GM13977 (cell line): Measurements from ENCODE around the gene CYSRT1.
"Not testable (repeated sequence)": the region's sequence is repeated elsewhere in the genome, so short reads cannot be mapped to it uniquely, and the experiment has no call there.

Source experiments
- DNase-seq: peaks from one replicate; pipeline ENCODE4 v3.0.0; 2012; ENCODE audit warnings: low spot score
- in situ Hi-C: fragments of 300-500 bp; cut with MboI; formaldehyde crosslinking; loops from one replicate; pipeline ENCODE4 v1.12.0; 2022; ENCODE audit warnings: low sequenced_read_pairs, low pct_unique_long_range_greater_than_20kb, mixed read lengths, inconsistent platforms; ENCODE audit not compliant: unreplicated experiment
- TF ChIP-seq, protein P1 (sequence below): IDR thresholded peaks from 2 replicates; pipeline ENCODE4 v1.5.1; 2012; ENCODE audit warnings: mild to moderate bottlenecking, control low read depth; ENCODE audit not compliant: insufficient read depth; ENCODE audit errors: extremely low read depth, missing control alignments

Gene CYSRT1

DNA sequence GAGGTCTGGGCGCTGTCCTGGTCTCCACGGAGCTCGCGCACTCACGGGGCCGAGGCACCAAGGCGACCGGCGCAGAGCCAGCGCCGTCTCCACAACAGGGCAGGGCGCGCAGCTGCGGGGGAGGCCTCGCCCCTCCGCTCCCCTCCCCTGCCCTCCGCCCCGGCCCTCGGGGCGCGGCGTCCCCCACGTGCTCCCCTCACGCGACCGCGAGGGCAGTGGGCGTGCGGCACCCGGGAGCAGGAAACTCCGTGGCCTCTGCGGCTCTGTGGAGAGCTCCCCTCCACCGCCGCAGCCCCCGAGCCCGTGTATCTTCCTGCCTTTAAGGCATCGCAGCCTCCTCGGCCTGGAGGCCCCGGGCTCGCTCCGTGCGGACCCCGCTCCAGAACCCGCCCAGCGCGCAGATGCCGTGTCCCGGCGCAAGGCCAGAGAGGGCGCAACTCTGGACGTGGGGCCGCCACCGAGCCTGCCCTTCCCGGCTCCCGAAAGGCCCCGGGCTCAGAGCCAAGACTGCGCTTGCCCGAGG is 15.4 kb downstream of the CYSRT1 start:
- TF ChIP-seq, protein P1, sequence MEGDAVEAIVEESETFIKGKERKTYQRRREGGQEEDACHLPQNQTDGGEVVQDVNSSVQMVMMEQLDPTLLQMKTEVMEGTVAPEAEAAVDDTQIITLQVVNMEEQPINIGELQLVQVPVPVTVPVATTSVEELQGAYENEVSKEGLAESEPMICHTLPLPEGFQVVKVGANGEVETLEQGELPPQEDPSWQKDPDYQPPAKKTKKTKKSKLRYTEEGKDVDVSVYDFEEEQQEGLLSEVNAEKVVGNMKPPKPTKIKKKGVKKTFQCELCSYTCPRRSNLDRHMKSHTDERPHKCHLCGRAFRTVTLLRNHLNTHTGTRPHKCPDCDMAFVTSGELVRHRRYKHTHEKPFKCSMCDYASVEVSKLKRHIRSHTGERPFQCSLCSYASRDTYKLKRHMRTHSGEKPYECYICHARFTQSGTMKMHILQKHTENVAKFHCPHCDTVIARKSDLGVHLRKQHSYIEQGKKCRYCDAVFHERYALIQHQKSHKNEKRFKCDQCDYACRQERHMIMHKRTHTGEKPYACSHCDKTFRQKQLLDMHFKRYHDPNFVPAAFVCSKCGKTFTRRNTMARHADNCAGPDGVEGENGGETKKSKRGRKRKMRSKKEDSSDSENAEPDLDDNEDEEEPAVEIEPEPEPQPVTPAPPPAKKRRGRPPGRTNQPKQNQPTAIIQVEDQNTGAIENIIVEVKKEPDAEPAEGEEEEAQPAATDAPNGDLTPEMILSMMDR: peak; percentile 36
- DNase-seq: peak; percentile 80
- in situ Hi-C loops: no loop called here

DNA sequence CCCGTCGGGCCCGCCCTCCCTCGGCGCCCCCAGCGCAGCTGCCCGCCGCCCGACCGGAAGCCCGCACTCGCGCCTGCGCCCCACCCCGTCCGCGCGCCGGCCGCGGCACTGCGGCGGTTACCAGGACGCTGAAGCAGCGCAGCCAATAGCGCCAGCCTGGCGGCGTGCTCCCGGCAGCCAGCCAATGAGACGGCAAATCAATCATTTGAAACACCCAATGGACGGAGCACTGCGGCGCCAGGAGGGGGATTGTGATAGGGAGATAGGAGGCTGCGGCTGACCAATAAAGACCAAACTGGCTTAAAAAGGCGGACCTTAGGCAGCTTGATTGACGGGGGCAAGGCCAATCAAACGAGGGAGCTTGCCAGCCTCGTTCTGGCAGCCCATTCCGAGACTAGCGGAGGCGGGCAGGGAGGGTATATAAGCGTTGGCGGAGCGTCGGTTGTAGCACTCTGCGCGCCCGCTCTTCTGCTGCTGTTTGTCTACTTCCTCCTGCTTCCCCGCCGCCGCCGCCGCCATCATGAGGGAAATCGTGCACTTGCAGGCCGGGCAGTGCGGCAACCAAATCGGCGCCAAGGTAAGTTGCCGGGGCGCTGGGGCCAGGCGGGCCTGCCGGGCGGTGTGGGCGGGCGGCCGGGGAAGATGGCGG is 16.0 kb downstream of the CYSRT1 start, which contains the start of gene TUBB4B:
TSS of gene TUBB4B (plus strand) at position 447 of the 649 bp plus-strand sequence. CDS start at position 521, 74 bp downstream.
- peak; percentile 100 for DNase-seq
- TF ChIP-seq, protein P1: no peak
- in situ Hi-C loops: no loop called here

DNA sequence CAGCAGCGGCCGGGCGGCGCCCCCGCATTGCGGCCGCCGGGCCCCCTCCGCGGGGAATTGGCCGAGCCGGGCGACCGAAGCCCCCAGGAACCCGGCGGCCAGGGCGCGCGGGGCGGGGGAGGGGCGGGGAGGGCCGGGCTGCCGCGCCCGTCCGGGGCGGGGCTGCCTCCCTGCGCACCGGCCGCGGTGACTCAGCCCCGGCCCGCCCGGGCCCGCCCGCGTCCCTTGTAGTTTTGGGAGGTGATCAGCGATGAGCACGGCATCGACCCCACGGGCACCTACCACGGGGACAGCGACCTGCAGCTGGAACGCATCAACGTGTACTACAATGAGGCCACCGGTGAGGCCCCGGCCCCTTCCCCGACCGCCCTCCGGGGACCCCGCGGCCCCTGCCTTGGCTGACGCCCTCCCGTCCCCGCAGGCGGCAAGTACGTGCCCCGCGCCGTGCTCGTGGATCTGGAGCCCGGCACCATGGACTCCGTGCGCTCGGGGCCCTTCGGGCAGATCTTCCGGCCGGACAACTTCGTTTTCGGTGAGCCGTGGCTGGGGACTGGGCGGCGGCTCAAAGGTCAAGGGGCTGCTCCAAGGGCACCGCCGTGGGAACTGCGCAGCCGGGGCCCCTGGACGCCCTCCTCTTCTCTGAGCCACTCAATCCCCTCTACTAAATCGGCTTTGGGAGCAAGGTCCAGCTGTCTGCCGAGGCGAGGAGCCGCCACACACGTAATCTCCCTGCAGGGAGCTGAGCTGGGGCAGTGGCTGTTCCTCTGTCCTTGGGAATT is 16.7 kb downstream of the CYSRT1 start:
- TF ChIP-seq, protein P1: no peak
- in situ Hi-C loops: no loop called here
- DNase-seq: peak; percentile 83

DNA sequence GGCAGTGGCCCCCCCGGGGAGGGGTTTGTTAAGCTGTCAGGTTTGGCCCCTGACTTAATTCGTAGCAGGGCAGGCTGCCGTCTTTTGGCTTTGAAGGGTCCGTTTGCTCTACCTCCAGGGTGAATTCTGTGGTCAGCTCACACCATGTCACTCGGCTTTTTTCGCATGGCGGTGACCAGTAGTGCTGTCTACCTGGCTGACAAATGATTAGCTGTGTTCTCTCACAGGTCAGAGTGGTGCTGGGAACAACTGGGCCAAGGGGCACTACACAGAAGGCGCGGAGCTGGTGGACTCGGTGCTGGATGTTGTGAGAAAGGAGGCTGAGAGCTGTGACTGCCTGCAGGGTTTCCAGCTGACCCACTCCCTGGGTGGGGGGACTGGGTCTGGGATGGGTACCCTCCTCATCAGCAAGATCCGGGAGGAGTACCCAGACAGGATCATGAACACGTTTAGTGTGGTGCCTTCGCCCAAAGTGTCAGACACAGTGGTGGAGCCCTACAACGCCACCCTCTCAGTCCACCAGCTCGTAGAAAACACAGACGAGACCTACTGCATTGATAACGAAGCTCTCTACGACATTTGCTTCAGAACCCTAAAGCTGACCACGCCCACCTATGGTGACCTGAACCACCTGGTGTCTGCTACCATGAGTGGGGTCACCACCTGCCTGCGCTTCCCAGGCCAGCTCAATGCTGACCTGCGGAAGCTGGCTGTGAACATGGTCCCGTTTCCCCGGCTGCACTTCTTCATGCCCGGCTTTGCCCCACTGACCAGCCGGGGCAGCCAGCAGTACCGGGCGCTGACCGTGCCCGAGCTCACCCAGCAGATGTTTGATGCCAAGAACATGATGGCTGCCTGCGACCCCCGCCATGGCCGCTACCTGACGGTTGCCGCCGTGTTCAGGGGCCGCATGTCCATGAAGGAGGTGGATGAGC is 17.6 kb downstream of the CYSRT1 start:
- no peak for DNase-seq
- in situ Hi-C loops: no loop called here
- TF ChIP-seq, protein P1: no peak

DNA sequence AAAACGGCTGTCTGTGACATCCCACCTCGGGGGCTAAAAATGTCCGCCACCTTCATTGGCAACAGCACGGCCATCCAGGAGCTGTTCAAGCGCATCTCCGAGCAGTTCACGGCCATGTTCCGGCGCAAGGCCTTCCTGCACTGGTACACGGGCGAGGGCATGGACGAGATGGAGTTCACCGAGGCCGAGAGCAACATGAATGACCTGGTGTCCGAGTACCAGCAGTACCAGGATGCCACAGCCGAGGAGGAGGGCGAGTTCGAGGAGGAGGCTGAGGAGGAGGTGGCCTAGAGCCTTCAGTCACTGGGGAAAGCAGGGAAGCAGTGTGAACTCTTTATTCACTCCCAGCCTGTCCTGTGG is 18.3 kb downstream of the CYSRT1 start:
- in situ Hi-C loops, DNase-seq: not testable (repeated sequence)

DNA sequence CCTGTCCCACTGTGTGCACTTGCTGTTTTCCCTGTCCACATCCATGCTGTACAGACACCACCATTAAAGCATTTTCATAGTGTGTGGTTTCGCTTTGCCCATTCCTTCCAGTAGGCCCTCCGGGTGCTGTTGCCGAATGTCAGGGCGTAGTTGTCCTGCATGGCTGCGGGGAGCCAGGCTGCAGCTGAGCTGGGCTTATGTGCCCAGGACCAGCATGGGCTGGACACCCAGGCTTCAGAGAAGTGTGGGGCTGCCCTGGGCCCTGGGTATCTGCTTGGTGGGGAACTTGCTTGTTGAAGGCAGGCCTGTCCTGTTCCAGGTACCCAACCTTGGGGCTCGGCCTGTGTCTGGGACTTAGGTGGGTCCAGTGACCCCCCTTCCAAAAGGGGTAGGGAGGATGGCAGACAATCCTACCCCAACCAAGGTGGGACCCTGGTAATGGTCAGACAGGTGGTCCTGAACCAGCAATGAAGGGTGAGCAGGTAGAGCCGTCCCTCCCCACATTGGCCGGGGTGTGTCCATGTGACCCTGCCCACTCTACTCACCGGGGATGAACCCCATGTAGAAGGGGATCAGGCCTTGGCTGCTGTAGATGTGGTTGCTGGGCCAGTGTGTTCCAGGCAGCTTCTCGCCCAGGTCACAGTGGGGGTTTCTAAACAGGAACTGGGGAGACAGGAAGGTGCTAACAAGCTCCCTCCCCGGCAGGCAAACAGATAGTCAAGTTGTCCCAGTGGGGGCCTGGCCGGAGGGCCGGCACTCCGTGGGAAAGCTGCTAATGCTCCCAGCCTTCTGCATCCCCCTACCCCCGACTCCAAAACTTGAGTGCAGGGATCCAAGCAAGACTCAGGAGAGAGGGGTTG is 18.9 kb downstream of the CYSRT1 start:
- TF ChIP-seq, protein P1: no peak
- in situ Hi-C loops: no loop called here
- no peak for DNase-seq
